M059J (cell line): ENCODE results near the gene LIFR. TPM values are rescaled to one million over a fixed set of nuclear protein-coding genes. Genes with fewer than 3 reads are reported as not detected.
"Not testable (repeated sequence)": the region's sequence is repeated elsewhere in the genome, so short reads cannot be mapped to it uniquely, and the experiment has no call there.

Experiments
- DNase-seq: peaks from one replicate; pipeline ENCODE4 v3.0.0-alpha.2; 2012; ENCODE audit warnings: low read depth
- total RNA-seq: library from RNA; depleted of rRNA; stranded (reverse); fragments of >200 nt; shearing (Covaris generic); gene quantifications from 2 replicates; pipeline ENCODE4 v1.2.3, GENCODE V29; 2014

Gene LIFR
- total RNA-seq, 1 experiment from 2014 or later: 10.8 TPM

GRCh38 chr5:38582975-38583319 lies 26.5 kb upstream of the LIFR start:
- DNase-seq: no peak

- DNase-seq: no peak
These were observed 26.0 kb upstream of the LIFR start for GRCh38 chr5:38582293-38582974.

GRCh38 chr5:38581597-38581996 lies 25.2 kb upstream of the LIFR start:
- no peak for DNase-seq

- DNase-seq: no peak
These were observed 22.7 kb upstream of the LIFR start for GRCh38 chr5:38579105-38579504.

GRCh38 chr5:38576961-38577684 lies 20.7 kb upstream of the LIFR start:
- DNase-seq: no peak

- no peak for DNase-seq
These were observed 20.0 kb upstream of the LIFR start for GRCh38 chr5:38576442-38576841.

- no peak for DNase-seq
These were observed 19.0 kb upstream of the LIFR start for GRCh38 chr5:38575476-38575875.

GRCh38 chr5:38574009-38574408 lies 17.6 kb upstream of the LIFR start:
- DNase-seq: no peak

GRCh38 chr5:38573521-38573920 lies 17.1 kb upstream of the LIFR start:
- no peak for DNase-seq

- DNase-seq: no peak
These were observed 12.7 kb upstream of the LIFR start for GRCh38 chr5:38569180-38569579.

- not testable (repeated sequence) for DNase-seq
These were observed 10.9 kb upstream of the LIFR start for GRCh38 chr5:38567306-38567705.

GRCh38 chr5:38563624-38564023 lies 7.2 kb upstream of the LIFR start:
- DNase-seq: no peak

- no peak for DNase-seq
These were observed 6.2 kb upstream of the LIFR start for GRCh38 chr5:38562444-38563210.

GRCh38 chr5:38559428-38559827 lies 3.0 kb upstream of the LIFR start:
- no peak for DNase-seq

GRCh38 chr5:38557792-38558191 lies 1.3 kb upstream of the LIFR start:
- no peak for DNase-seq

- no peak for DNase-seq
These were observed 863 bp upstream of the LIFR start for GRCh38 chr5:38557308-38557710.

- DNase-seq: peak; percentile 11
These were observed 303 bp downstream of the LIFR start for GRCh38 chr5:38556088-38556598.

GRCh38 chr5:38555354-38556087 lies 925 bp downstream of the LIFR start:
- no peak for DNase-seq

- DNase-seq: no peak
These were observed 1.6 kb downstream of the LIFR start for GRCh38 chr5:38554861-38555260.

GRCh38 chr5:38554403-38554802 lies 2.0 kb downstream of the LIFR start:
- DNase-seq: no peak

- DNase-seq: no peak
These were observed 3.4 kb downstream of the LIFR start for GRCh38 chr5:38553001-38553521.
